Measurements from ENCODE around the gene GPX4.

DNA sequence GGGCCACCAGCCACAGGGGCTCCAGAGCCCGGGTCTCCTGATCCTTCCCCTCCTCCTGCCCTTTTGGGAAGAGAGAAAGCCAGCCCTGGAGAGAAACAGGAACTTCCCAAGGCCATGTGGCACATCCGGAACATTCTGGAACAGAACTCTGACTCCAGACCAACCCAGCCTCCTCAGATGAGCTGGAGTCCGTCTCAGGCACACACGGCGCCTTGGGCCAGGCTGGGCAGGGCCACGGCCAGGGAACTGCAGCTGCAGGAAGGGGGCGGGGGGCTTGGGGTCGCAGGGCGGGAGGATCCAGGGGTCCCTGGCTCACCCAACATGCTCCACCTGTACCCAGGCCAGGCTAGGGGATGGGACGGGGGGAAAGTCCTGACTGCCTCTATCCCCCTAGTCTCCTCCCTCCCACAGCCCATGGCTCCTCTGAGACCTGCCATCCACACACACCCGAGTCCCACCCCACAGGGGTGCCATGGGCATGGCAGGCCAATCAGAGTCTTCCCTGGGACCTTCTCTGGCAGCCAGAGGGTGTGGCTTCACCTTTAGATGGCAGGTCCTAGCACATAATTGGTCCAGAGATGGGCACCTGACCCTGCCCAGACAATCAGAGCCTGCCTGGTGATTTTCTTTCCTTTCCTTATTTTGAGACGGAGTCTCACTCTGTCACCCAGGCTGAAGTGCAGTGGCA, 47.4 kb downstream of the GPX4 start:
- TF ChIP-seq CTCF (IDR thresholded peaks at IDR 0.05; ENCODE audit: low read length) (no peak), EZH2 (IDR thresholded peaks at IDR 0.05; ENCODE audit: borderline replicate concordance, low read length) (no peak)

All from OCI-LY1 (cell line).